Suprapubic skin (tissue), 4 donors: ENCODE data around the gene TMEM94. TPM values are rescaled to one million over a fixed set of nuclear protein-coding genes. Genes with fewer than 3 reads are reported as not detected.

Experiments
- DNase-seq, 2 donors: peaks; one replicate each; pipeline ENCODE4 v3.0.0-alpha.2; 2019; ENCODE audit warnings: low spot score in 2 of 2
- H3K27ac ChIP-seq: fragments of 200-600 bp; sonication (generic); one replicate; pipeline ENCODE4 v1.5.1; 2019
- H3K27me3 ChIP-seq: fragments of 200-600 bp; sonication (generic); one replicate; pipeline ENCODE4 v1.5.1; 2019
- H3K36me3 ChIP-seq: fragments of 200-600 bp; sonication (generic); one replicate; pipeline ENCODE4 v1.5.1; 2019
- H3K4me1 ChIP-seq: fragments of 200-600 bp; sonication (generic); one replicate; pipeline ENCODE4 v1.5.1; 2019
- H3K4me3 ChIP-seq: fragments of 200-600 bp; sonication (generic); one replicate; pipeline ENCODE4 v1.5.1; 2019; ENCODE audit warnings: mild to moderate bottlenecking
- H3K9me3 ChIP-seq: fragments of 200-600 bp; sonication (generic); one replicate; pipeline ENCODE4 v1.5.1; 2019
- EP300 ChIP-seq: sonication (generic); formaldehyde crosslinking; IDR thresholded peaks from one replicate; pipeline ENCODE4 v1.6.1; 2017; ENCODE audit warnings: antibody characterized with exemption
- POLR2A ChIP-seq, 2 donors: fragments of 450-650 bp; IDR thresholded peaks; one replicate each; pipeline ENCODE4 v1.6.1; 2017; ENCODE audit warnings: antibody characterized with exemption in 2 of 2, mild to moderate bottlenecking in 2 of 2, moderate library complexity in 2 of 2
- POLR2AphosphoS5 ChIP-seq, 3 donors: sonication (generic); formaldehyde crosslinking; IDR thresholded peaks; one replicate each; pipeline ENCODE4 v1.6.1; 2017; ENCODE audit warnings: antibody characterized with exemption in 3 of 3
- WGBS: methylation state at CpG from one replicate; pipeline ENCODE4 v1.1.5; 2018; 5-methylcytosine and 5-hydroxymethylcytosine counted together
- total RNA-seq, 4 donors: library from RNA; depleted of rRNA; stranded (reverse); fragments of >200 nt; gene quantifications; one replicate each; pipeline ENCODE4 v1.1.0, GENCODE V29; 2016
- TF ChIP-seq, protein P1 (sequence below), 2 donors: fragments of 200-600 bp in 1 of 2; fragments of 450-650 bp in 1 of 2; sonication (generic) in 1 of 2; IDR thresholded peaks; one replicate each; pipeline ENCODE4 v1.5.1; 2016 to 2019; ENCODE audit warnings: antibody characterized with exemption in 2 of 2, mild to moderate bottlenecking in 1 of 2, moderate library complexity in 1 of 2

Gene TMEM94
- total RNA-seq, 4 donors from 2014 or later: 50.0 to 147 (median 81.7) TPM

DNA sequence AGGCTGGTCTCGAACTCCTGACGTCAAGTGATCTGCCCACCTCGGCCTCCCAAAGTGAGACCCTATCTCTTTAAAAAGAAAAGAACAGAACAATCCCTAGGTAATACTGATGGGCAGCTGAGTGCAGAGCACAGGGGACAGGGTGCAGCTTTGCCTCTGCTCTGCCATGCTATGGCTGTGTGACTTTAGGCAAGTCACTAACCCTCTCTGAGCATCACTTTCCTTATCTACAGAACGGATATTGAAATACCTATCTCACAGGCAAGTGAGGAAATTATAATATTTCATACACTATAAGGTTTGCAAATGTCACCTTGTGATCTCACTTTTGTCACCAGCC is 54.8 kb downstream of the TMEM94 start:
- peaks cover 22% of the 10 kb centered on the region for H3K36me3 ChIP-seq
- H3K9me3 ChIP-seq: no peaks in the 10 kb centered on the region
- H3K27me3 ChIP-seq: no peaks in the 10 kb centered on the region
- no peak for DNase-seq
- TF ChIP-seq, protein P1, sequence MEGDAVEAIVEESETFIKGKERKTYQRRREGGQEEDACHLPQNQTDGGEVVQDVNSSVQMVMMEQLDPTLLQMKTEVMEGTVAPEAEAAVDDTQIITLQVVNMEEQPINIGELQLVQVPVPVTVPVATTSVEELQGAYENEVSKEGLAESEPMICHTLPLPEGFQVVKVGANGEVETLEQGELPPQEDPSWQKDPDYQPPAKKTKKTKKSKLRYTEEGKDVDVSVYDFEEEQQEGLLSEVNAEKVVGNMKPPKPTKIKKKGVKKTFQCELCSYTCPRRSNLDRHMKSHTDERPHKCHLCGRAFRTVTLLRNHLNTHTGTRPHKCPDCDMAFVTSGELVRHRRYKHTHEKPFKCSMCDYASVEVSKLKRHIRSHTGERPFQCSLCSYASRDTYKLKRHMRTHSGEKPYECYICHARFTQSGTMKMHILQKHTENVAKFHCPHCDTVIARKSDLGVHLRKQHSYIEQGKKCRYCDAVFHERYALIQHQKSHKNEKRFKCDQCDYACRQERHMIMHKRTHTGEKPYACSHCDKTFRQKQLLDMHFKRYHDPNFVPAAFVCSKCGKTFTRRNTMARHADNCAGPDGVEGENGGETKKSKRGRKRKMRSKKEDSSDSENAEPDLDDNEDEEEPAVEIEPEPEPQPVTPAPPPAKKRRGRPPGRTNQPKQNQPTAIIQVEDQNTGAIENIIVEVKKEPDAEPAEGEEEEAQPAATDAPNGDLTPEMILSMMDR (IDR thresholded peaks at IDR 0.05): no peak
- TF ChIP-seq EP300 (no peak), POLR2AphosphoS5 (IDR thresholded peaks at IDR 0.05) (no peak), POLR2A (IDR thresholded peaks at IDR 0.05) (no peak)
- no peak overlapping the region for H3K27ac ChIP-seq
- WGBS: 94% methylated on average over 4 of the region's 4 CpGs
- peak overlapping the region; percentile 79 for H3K4me3 ChIP-seq
- H3K4me1 ChIP-seq: peaks cover 44% of the 10 kb centered on the region

DNA sequence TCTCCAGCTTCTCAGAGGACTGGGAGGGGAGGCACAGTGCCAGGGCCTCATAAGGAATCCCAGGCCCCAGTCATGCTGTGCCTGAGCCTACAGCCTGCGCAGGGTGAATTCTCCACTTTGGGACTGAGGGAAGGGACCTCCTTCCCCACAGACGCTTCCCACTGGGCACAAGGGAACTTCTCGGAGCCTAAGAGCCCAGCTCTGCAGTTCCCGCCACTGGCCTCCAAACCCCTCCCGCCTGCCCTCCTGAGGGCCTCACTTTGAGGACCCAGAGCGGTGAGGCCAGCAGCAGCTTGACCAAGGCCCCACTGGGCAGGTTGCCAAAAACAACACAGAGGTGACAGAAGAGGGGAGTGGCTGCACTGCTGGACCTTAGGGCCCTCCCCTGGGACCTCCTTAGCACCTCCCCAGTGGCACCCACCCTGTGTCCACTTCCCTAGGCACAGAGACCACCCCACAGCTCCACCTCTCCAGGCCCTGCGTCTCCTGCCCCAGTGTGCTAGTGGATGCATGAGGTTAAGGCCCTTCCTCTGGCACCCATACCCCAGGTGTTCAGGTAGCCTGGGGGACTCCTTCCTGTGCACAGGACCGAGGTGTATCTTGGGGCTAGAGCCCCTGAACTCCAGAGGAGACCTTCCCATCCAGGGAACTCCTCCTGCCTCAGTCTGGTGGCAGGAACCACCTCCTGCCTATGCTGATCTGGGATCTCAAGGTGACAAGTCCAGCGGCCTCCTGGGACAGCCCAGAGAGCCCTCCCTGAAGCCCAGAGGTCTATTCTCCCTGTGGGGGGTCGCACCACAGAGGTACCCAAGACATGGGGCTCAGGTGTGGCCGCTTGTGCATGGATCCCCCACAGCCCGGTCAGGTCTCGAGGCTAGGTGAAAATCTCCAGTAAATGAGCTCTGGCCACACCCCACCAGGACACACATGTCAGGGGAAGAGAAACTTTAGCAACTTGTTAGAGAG is 55.5 kb downstream of the TMEM94 start:
- Histone ChIP-seq H3K27ac (peak overlapping the region; percentile 21), H3K4me3 (peak overlapping the region; percentile 79), H3K9me3 (no peaks in the 10 kb centered on the region), H3K36me3 (peaks cover 15% of the 10 kb centered on the region), H3K27me3 (no peaks in the 10 kb centered on the region), H3K4me1 (peaks cover 46% of the 10 kb centered on the region)
- TF ChIP-seq, protein P1 (IDR thresholded peaks at IDR 0.05): no peak
- TF ChIP-seq POLR2AphosphoS5 (IDR thresholded peaks at IDR 0.05): no peak
- no peak for TF ChIP-seq POLR2A (IDR thresholded peaks at IDR 0.05)
- no peak for TF ChIP-seq EP300
- 78% methylated on average over 9 of the region's 13 CpGs for WGBS
- DNase-seq: no peak

DNA sequence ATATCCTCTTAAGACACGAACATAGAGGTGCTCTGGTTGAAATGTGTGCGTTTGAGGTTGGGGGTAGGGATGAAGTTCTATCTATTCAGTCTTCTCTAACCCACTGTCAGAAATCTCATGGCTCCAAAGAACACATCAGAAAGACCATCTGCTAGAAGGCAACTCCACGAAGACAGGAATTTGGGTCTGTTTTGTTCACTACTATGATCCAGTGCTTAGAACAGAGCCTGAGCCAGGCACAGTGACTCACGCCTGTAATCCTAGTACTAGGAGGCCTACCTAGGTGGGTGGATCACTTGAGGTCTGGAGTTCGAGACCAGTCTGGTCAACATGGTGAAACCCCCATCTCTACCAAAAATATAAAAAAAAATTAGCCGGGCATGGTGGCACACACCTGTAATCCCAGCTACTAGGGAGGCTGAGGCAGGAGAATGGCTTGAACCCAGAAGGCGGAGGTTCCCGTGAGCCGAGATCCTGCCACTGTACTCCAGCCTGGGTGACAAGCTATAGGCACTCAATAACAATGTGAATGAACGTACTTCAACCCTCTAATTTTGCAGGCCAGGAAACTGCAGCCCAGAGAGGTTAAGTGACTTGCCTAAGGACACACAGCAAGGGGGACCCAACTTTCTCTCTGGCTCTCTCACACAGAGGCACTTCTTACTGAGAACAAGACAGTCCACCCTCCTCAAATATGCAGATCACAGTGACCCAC is 56.6 kb downstream of the TMEM94 start:
- Histone ChIP-seq H3K4me1 (peaks cover 58% of the 10 kb centered on the region), H3K4me3 (peak overlapping the region; percentile 79), H3K27me3 (no peaks in the 10 kb centered on the region), H3K9me3 (no peaks in the 10 kb centered on the region), H3K36me3 (peaks cover 6% of the 10 kb centered on the region), H3K27ac (no peak overlapping the region)
- 62% methylated on average over 10 of the region's 10 CpGs for WGBS
- TF ChIP-seq EP300: no peak
- no peak for TF ChIP-seq POLR2AphosphoS5 (IDR thresholded peaks at IDR 0.05)
- TF ChIP-seq POLR2A (IDR thresholded peaks at IDR 0.05): no peak
- TF ChIP-seq, protein P1 (IDR thresholded peaks at IDR 0.05): no peak
- DNase-seq: no peak

DNA sequence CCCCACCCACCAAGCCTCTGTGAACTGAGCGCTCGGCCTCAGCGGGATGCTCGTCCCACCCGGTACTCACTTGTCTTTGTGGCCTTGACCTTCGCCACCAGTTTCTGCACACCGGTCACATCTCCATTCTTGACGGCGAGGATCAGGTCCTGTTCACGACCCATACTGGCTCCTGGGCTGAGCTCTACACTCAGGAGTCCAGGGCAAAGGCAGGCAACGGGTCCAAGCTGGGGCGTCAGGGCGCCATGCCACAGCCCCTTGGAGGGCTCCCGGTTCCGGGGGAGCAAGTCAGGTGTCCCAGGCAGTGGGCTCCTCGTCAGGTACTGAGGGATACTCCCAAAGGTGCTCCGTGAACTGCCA is 57.2 kb downstream of the TMEM94 start:
- WGBS: 85% methylated on average over 15 of the region's 17 CpGs
- Histone ChIP-seq H3K4me1 (peaks cover 59% of the 10 kb centered on the region), H3K27ac (no peak overlapping the region), H3K36me3 (peaks cover 6% of the 10 kb centered on the region), H3K27me3 (no peaks in the 10 kb centered on the region), H3K4me3 (peak overlapping the region; percentile 79), H3K9me3 (no peaks in the 10 kb centered on the region)
- no peak for DNase-seq
- TF ChIP-seq POLR2AphosphoS5 (IDR thresholded peaks at IDR 0.05) (no peak), POLR2A (IDR thresholded peaks at IDR 0.05) (no peak), EP300 (no peak)
- TF ChIP-seq, protein P1 (IDR thresholded peaks at IDR 0.05): no peak
